Measurements from ENCODE around the gene ST3GAL4. TPM values are rescaled to one million over a fixed set of nuclear protein-coding genes. Genes with fewer than 3 reads are reported as not detected.
A peak's percentile ranks its signal among the peaks of the same experiment; 100 is the strongest.
"Not testable (repeated sequence)": the region's sequence is repeated elsewhere in the genome, so short reads cannot be mapped to it uniquely, and the experiment has no call there.

Gene ST3GAL4
- polyA plus RNA-seq, 6 donors from 2014 or later: 0.32 to 1.3 (median 1.2) TPM; not detected in 3

DNA sequence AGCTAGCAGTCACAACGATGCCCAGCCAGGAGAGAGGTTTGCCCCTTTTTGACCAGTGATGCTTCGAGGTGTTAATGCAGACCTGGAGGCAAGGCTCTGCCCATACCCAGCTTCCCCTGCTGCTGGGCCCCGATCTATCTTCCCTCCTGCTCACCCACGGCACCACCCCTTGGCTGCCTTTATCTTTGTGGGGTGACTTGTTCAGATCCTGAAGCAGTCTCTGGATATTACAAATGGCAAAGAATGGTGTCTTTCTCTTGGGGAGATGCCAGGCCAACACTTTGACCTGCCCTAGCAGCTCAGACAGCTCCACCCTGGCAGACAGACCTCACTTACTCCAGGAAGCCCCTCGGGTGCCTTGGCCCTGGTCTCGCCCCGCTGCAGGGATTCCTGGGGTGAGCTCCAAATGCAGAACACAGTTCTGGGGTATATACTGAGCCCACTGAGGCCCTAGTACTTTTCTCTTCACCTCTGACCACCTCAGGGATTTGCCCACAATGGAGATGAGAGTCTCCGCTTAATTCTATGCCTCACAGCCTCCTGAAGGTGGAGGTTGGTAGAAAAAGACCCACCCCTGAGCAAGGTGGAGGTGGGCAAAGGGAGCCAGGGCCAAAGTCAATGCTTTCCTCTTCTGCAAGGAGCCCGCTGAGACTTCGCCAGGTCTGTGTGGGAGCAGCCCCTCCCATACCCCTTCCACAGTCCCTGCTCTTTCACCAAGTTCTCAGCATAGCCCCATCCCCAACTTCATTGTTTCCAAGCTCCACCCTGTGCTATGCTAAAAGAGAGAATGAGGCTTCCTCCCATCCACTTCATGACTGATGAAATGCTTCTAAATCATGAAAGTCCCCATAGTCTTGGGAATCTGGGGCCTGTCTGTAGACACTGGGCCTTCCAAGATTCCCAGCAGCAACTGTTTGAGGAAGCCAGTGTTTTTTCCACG lies 11.1 kb upstream of the ST3GAL4 start:
- no peak for DNase-seq
- no peak overlapping the region for H3K4me3 Mint-ChIP-seq
- ATAC-seq (ENCODE audit: low read depth in 2 of 2): no peak
- no peaks in the 10 kb centered on the region for H3K27me3 Mint-ChIP-seq
- H3K27ac Mint-ChIP-seq: no peak overlapping the region
- no peaks in the 10 kb centered on the region for H3K9me3 Mint-ChIP-seq
- peaks cover 0 to 6% (median 0%) of the 10 kb centered on the region in 3 donors for H3K4me1 Mint-ChIP-seq
- H3K36me3 Mint-ChIP-seq: peaks cover 29 to 49% of the 10 kb centered on the region in 2 donors

DNA sequence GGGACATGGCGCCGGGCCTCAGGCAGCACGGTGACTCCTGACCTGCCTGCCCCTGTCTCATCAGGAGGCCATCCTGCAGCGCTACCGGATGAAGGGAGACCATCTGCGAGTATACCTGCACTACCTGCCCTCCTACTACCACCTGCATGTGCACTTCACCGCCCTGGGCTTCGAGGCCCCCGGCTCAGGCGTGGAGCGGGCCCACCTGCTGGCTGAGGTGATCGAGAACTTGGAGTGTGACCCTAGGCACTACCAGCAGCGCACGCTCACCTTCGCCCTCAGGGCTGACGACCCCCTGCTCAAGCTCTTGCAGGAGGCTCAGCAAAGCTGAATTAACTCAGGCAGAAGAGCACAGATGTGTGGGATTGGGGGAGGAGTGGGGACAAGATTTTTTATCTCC lies 10.2 kb upstream of the ST3GAL4 start:
- peaks cover 26 to 44% of the 10 kb centered on the region in 2 donors for H3K36me3 Mint-ChIP-seq
- no peak overlapping the region for H3K27ac Mint-ChIP-seq
- no peaks in the 10 kb centered on the region for H3K9me3 Mint-ChIP-seq
- DNase-seq: no peak
- H3K27me3 Mint-ChIP-seq: no peaks in the 10 kb centered on the region
- ATAC-seq (ENCODE audit: low read depth in 2 of 2): no peak
- peaks cover 0 to 6% (median 0%) of the 10 kb centered on the region in 3 donors for H3K4me1 Mint-ChIP-seq
- no peak overlapping the region for H3K4me3 Mint-ChIP-seq

DNA sequence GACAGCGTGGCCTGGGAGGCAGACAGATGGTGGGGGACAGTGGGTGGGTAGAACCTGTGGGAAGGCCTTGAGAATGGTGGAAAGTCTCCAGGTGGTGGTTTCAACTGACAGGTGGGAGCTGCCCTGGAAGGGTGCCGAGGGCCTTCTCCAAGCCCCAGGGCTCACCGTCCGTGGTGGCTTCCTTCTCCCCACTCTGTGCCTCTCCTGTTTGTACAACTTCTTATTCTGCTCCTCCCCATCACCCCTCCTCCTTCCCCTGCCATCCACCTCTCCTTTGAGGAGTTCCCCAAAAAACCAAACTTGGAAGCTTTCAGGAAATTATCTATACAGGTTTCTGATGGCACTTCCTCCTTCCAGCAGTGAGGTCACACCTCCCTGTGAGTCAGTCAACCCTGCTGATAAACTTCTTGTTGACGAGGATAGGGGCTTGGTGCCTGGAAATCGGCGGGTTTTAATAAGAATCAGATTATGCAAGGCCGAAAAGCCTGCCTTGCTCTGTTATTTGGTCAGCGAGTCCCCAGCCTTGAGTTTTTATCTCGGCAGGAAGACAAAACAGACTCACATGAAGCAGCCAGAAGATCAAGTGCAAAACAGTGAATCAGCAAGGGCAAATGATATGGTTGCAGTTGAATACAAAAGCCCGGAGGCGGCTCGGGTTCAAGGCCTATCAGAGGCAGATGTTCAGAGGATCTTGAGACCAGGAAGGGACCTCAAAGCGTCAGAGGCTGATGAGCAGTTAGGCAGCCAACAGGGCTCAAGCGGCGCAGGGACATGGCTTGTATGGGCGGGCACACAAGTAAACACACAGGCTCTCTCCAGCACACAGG lies 9.5 kb upstream of the ST3GAL4 start:
- H3K36me3 Mint-ChIP-seq: peaks cover 22 to 45% of the 10 kb centered on the region in 2 donors
- no peak for DNase-seq
- H3K9me3 Mint-ChIP-seq: no peaks in the 10 kb centered on the region
- H3K27ac Mint-ChIP-seq: peak overlapping the region in 3 of 6 donors; percentile 21 to 44 (median 28)
- ATAC-seq (ENCODE audit: low read depth in 2 of 2): no peak
- peaks cover 0 to 6% (median 0%) of the 10 kb centered on the region in 3 donors for H3K4me1 Mint-ChIP-seq
- no peaks in the 10 kb centered on the region for H3K27me3 Mint-ChIP-seq
- no peak overlapping the region for H3K4me3 Mint-ChIP-seq

DNA sequence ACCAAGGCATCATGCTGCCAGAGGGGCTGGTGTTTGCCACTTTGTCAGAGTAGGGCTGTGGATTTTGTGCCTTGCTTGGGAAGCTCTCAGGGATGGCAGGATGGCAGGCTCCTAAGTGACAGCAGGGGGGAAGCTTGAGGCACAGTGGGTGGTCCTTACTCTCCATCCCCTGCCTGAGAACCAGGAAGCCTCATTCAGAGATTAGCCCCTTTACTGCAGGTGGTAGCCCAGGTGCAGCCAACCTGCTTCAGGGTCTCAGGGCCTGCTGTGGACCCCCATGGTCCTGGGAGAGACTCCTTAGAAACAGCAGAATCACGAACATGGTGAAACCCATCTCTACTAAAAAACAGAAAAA lies 8.9 kb upstream of the ST3GAL4 start:
- peaks cover 17 to 39% of the 10 kb centered on the region in 2 donors for H3K36me3 Mint-ChIP-seq
- H3K4me1 Mint-ChIP-seq: peaks cover 0 to 6% (median 0%) of the 10 kb centered on the region in 3 donors
- no peak for ATAC-seq (ENCODE audit: low read depth in 2 of 2)
- no peaks in the 10 kb centered on the region for H3K27me3 Mint-ChIP-seq
- no peak for DNase-seq
- no peak overlapping the region for H3K4me3 Mint-ChIP-seq
- peak overlapping the region in 2 of 6 donors; percentile 19 to 28 for H3K27ac Mint-ChIP-seq
- H3K9me3 Mint-ChIP-seq: no peaks in the 10 kb centered on the region

DNA sequence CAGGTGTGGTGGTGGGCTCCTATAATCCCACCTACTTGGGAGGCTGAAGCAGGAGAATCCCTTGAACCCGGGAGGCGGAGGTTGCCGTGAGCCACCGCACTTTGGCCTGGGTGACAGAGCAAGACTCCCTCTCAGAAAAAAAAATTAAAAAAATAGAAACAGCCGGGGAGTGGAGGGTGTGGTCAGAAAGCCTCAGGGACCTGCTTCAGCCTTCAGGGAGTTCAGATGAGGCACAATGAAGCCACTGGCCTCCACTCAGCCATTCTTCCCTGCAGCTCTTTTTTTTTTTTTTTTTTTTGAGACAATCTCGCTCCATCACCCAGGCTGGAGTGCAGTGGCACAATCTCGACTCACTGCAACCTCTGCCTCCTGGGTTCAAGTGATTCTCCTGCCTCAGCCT lies 8.5 kb upstream of the ST3GAL4 start:
- not testable (repeated sequence) for ATAC-seq (ENCODE audit: low read depth in 2 of 2); H3K9me3 Mint-ChIP-seq; DNase-seq; H3K4me1 Mint-ChIP-seq; H3K27ac Mint-ChIP-seq; H3K4me3 Mint-ChIP-seq; H3K27me3 Mint-ChIP-seq
- H3K36me3 Mint-ChIP-seq: peaks cover 14 to 36% of the 10 kb centered on the region in 2 donors

DNA sequence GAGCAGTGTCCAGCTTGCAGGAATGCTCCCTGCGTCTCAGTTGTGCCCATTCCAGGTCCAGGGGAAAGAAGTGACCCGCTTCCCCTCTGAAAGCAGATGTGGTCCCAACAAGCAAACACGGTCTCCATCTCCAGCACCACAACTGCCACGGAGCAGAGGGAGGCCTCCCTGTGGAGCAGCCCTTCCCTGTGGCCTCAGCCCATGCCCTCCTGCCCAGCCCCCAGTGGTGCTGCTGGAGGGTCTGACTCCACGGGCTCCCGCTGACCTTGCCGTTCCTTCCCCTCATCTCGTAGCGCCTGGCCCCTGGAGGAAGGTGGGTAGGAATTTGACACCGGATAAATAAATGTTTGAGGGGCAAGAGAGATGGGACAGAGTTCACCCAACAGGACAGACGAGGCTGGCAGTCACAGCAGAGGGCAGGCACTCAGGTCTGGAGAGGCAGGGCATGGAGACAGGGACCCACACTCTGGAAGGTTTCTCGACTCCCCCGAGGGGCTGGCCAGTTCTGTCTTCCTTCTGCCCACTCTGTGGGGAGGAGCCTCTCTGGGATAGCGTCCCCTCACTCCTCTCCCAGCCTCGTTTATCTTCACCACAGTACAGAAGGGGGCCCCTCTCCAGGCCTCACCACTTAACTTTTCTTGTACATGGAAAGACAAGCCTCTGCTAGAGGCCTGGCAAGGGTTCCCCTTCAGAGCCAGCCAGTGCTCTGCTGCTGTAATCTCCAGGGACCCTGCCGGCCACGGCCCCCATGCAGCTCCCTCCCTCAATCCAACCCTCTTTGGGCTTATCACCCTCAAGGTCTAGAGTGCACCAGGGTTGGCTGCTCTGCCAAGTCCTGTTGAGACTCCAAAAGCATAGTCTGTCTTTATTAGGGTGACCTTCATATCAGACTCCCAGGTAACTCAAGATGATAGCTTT lies 7.5 kb upstream of the ST3GAL4 start:
- peaks cover 13 to 28% of the 10 kb centered on the region in 2 donors for H3K36me3 Mint-ChIP-seq
- H3K4me1 Mint-ChIP-seq: peaks cover 0 to 6% (median 0%) of the 10 kb centered on the region in 3 donors
- H3K27me3 Mint-ChIP-seq: no peaks in the 10 kb centered on the region
- H3K27ac Mint-ChIP-seq: no peak overlapping the region
- no peak overlapping the region for H3K4me3 Mint-ChIP-seq
- H3K9me3 Mint-ChIP-seq: no peaks in the 10 kb centered on the region
- ATAC-seq (ENCODE audit: low read depth in 2 of 2): no peak
- no peak for DNase-seq

DNA sequence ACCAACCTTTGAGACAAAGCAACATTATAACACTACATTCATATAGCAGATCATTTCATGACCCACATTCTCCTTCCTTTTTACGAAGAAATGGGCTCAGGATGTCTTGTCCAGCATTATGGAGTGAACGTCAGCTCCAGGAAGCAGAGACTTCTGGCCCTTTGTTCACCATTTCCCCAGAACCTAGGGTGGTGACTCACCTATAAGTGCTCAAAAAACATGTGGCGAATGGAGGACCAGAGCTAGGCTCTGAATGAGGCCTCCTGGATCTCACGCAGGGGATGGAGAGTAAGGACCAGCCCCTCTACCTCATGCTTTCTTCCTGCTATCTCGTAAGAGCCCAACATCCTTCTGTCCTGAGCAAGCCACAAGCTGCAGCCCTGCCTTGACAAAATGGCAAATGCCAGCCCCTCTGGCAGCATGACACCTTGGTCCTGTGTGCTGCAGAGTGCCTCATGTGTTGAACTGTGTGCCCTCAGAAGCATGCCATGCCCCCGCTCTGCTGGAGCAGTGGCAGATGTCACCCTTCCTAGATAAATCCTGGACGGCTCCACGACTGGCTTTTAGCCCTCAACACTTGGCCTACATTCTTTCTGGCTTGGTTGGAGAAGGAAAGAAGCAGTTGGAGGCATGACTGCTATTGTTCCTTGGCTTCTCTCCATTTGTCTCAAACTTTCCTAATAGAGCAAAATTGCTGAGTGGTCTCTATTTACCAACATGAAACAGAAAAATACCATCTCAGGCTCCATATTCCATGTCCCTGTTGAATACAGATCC lies 6.5 kb upstream of the ST3GAL4 start:
- H3K4me3 Mint-ChIP-seq: no peak overlapping the region
- H3K4me1 Mint-ChIP-seq: peaks cover 0 to 6% (median 0%) of the 10 kb centered on the region in 3 donors
- H3K9me3 Mint-ChIP-seq: no peaks in the 10 kb centered on the region

DNA sequence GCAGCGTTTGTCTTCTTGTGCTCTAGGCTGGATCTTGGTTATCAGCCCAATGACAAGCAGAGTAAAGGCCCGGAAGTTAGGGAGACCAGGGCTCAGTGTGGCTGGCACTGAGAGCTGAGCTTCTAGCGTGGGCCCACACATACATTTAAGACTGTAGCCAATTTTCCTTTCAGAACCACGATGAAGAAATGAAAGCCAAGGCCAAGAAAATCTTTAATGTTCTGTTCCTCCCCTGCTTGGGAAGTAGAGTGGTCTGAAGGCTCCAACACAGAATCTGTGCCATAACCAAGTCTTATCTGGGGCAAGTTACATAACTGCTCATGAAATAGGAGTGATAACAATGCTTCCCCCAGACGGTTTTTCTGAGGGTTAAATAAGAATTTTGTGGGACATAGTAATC lies 4.7 kb upstream of the ST3GAL4 start:
- DNase-seq: no peak
- Mint-ChIP-seq H3K9me3 (no peaks in the 10 kb centered on the region), H3K27me3 (peaks cover 0 to 5% (median 0%) of the 10 kb centered on the region in 3 donors), H3K4me3 (no peak overlapping the region), H3K4me1 (peaks cover 8 to 14% (median 9%) of the 10 kb centered on the region in 3 donors), H3K27ac (no peak overlapping the region), H3K36me3 (peaks cover 0 to 8% of the 10 kb centered on the region in 2 donors)
- no peak for ATAC-seq (ENCODE audit: low read depth in 2 of 2)

More for the DNA sequence above, 6.5 kb upstream of the ST3GAL4 start:
- Mint-ChIP-seq H3K36me3 (peaks cover 5 to 19% of the 10 kb centered on the region in 2 donors), H3K27me3 (no peaks in the 10 kb centered on the region), H3K27ac (peak overlapping the region in 1 of 6 donors; percentile 64)
- DNase-seq (no peak), ATAC-seq (ENCODE audit: low read depth in 2 of 2) (no peak)

DNA sequence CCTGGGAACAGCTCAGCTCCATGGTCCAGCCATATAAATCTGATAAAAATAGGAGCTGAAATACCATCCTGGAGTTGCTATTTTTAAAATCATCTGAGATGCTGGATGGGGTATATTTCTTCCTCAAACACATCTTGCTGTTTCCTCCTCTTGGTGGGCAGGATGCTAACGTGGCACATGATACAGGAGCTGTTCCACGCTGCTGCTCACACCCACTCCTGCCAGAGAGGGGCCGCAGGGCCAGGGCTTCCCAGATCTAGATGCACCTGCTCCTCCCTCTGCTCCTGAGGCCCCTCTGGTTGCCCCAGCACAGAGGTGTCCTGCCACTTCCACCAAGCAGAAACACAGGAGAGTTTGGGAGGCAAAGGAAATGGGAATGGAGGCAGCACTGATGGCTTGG lies 3.3 kb upstream of the ST3GAL4 start:
- H3K27ac Mint-ChIP-seq: no peak overlapping the region
- H3K9me3 Mint-ChIP-seq: no peaks in the 10 kb centered on the region

DNA sequence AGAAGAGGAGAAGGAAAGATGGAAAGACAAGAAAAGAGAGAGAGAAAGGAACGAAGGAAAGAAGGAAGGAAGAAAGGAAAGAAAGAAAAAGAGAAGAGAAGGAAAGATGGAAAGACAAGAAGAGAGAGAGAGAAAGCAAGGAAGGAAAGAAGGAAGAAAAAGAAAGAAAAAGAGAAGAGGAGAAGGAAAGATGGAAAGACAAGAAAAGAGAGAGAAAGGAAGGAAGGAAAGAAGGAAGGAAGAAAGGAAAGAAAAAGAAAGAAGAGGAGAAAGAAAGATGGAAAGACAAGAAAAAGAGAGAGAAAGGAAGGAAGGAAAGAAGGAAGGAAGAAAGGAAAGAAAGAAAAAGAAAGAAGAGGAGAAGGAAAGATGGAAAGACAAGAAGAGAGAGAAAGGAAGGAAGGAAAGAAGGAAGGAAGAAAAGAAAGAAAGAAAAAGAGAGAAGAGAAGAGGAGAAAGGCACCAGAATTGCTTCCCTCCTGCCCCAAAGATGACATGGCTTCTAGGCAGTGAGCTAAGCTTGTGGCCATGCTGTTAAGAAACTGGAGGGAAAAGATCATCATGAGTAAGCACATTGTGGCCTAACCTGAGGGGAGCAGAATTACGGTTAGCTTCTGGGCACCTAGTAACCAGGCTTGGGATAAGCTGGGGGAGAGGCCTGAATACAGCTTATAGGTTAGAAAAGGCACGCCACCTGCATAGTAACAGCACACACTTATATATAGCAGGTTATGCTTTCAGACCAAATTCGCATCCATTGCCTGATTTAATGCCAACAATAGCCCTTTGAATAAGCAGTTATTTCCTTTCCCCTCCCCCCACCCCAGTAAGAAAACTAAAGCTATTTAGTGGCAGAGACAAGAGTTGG lies 2.3 kb upstream of the ST3GAL4 start:
- DNase-seq: no peak

More for the DNA sequence above, 3.3 kb upstream of the ST3GAL4 start:
- peaks cover 0 to 8% of the 10 kb centered on the region in 2 donors for H3K36me3 Mint-ChIP-seq
- no peak overlapping the region for H3K4me3 Mint-ChIP-seq
- H3K27me3 Mint-ChIP-seq: peaks cover 0 to 5% (median 0%) of the 10 kb centered on the region in 3 donors
- peaks cover 8 to 18% (median 15%) of the 10 kb centered on the region in 3 donors for H3K4me1 Mint-ChIP-seq
- DNase-seq (no peak), ATAC-seq (ENCODE audit: low read depth in 2 of 2) (no peak)

DNA sequence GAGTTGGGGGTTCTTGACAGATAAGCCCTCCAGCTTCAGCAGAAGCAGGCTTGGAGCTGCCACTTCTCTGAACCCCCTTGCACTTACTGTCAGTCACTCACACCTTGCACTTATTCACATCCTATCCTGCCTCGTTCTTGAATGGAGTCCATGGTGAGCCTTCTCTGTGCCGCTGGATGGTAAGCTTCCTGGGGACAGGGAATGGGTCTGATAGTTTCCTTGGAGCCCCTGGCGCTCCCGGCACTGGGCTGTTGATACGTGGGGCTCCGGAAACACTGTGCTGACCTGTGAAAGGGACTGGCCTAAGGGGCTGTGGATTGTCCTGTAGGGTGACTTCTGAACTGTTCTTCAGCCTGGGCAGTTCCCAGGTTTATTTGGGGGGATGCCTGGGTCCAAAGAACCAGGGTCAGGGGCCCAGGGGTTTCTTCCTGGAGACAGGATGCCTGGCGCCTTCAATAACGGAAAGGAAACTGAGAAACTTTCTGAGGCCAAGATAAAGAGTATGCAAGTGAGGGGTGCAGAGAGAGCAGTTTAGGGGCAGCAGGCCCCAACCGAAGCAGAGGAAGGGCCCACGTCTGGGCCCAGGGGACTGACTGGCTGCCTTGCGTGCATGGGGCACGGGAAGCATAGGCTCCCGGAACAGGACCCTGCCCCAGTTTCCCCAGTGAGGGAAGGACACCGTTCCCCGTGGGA lies 709 bp upstream of the ST3GAL4 start:
- Mint-ChIP-seq H3K4me3 (peak overlapping the region; percentile 80 to 87 (median 84)), H3K4me1 (peaks cover 8 to 18% (median 17%) of the 10 kb centered on the region in 3 donors), H3K27me3 (peaks cover 0 to 5% (median 0%) of the 10 kb centered on the region in 3 donors), H3K9me3 (no peaks in the 10 kb centered on the region), H3K27ac (peak overlapping the region in 3 of 6 donors; percentile 38 to 83 (median 80)), H3K36me3 (peaks cover 0 to 8% of the 10 kb centered on the region in 2 donors)
- DNase-seq (no peak), ATAC-seq (ENCODE audit: low read depth in 2 of 2) (peak in 1 of 2 donors; percentile 10)

More for the DNA sequence above, 2.3 kb upstream of the ST3GAL4 start:
- ATAC-seq (ENCODE audit: low read depth in 2 of 2): no peak
- peaks cover 0 to 8% of the 10 kb centered on the region in 2 donors for H3K36me3 Mint-ChIP-seq
- H3K4me3 Mint-ChIP-seq: peak overlapping the region in 5 of 8 donors; percentile 22 to 86 (median 30)
- H3K27me3 Mint-ChIP-seq: peaks cover 0 to 5% (median 0%) of the 10 kb centered on the region in 3 donors
- H3K27ac Mint-ChIP-seq: peak overlapping the region in 1 of 6 donors; percentile 88
- peaks cover 8 to 22% (median 17%) of the 10 kb centered on the region in 3 donors for H3K4me1 Mint-ChIP-seq
- no peaks in the 10 kb centered on the region for H3K9me3 Mint-ChIP-seq
